LHCN-M2 (cell line): ENCODE measurements around the gene TMEM44. TPM values are rescaled to one million over a fixed set of nuclear protein-coding genes. Genes with fewer than 3 reads are reported as not detected.
A peak's percentile ranks its signal among the peaks of the same experiment; 100 is the strongest.
"Not testable (repeated sequence)": the region's sequence is repeated elsewhere in the genome, so short reads cannot be mapped to it uniquely, and the experiment has no call there.

ENCODE experiments used
- DNase-seq: peaks from one replicate; pipeline ENCODE4 v3.0.0-alpha.2; 2012; ENCODE audit warnings: low read depth
- total RNA-seq: library from RNA; depleted of rRNA; stranded (reverse); fragments of >200 nt; gene quantifications from 2 replicates; pipeline ENCODE4 v1.2.3, GENCODE V29; 2014; rRNA removed

The TMEM44 gene
- total RNA-seq, 1 experiment from 2014 or later, result 35.6 TPM

DNA sequence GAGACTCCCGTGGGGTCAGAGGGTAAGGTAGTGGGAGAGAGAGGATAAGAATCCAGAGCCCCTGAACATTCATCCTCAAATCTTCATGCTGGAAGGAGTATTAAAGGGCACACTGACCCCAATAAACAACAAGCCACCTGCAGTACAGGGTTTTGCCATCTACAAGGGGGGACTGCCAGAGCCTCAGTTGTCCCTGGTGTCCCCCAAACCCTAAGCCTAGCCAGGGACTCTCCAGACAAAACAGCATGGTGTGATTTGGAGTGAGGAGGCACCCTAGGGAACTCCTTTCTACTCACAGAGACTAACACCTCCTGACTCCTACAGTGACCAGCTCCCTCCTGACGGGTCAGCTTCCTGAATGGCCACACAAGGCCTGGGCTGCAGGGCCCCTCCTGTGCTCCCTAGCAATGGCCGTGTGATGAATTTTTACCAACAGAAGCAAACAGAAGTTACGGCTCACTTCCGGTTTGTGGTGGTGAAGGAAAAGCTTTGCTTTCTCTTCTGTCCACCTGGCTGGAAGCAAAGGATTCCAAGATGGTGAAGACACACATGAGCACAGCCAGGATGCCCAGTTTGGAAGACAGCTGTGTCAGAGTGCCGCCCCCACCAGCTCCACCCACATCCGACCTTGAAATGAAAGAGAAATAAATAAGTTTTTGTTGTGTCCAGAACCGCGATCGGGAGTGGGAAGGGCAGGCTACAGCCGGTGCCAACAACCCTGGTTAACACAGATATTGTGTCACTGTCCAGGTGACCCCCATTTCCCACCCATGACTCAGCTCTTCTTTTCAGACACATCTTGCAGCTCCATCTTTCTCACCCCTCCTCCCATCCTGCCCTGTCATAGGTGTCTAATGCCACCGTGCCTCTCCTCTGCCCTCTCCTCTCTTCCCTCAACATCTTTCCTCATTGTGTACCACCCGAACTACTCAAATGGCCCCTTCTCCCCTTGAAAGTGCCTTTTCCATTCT is 76.8 kb downstream of the TMEM44 start:
- peak; percentile 53 for DNase-seq

DNA sequence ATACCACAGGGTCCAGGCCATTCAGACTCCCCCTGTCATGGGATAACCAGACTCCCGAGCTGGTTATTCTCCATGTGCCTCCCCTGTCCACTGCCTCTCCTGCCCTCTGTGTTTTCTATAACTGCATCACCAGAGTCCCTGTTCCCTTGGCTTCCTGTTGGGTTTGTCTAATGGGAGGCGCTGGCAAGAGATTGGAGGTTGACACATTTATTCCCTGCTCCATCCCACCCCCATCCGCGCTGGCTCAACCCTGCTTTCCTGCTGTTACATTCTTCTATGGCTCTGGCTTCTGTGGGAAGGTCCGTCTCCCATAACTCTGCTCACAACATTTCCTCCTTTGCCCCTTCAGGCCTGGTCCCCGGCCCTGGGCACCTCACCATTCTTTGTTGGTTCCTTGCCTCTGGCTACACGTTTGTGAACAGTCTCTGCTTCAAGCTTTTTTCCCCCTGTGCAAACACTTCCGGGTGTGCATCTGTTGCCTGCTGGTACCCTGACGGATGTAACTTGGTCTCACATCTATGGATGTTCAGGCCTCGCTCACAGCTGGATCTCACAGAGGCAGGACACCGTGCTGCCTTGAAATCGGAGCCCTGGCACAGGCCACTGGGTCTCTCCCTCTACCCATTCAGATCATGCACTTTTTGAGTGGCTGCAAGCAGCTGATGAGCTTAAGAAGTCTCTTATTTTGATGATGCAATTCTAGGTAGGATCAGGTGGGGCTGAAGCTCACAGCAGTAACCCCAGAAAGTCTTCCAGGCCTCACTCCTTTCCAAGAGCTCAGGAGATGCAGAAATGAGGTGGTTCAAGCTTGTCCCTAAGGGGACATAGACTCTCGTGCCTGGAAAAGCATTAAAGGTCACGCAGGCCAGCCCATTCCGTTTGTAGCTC is 77.8 kb downstream of the TMEM44 start:
- no peak for DNase-seq

DNA sequence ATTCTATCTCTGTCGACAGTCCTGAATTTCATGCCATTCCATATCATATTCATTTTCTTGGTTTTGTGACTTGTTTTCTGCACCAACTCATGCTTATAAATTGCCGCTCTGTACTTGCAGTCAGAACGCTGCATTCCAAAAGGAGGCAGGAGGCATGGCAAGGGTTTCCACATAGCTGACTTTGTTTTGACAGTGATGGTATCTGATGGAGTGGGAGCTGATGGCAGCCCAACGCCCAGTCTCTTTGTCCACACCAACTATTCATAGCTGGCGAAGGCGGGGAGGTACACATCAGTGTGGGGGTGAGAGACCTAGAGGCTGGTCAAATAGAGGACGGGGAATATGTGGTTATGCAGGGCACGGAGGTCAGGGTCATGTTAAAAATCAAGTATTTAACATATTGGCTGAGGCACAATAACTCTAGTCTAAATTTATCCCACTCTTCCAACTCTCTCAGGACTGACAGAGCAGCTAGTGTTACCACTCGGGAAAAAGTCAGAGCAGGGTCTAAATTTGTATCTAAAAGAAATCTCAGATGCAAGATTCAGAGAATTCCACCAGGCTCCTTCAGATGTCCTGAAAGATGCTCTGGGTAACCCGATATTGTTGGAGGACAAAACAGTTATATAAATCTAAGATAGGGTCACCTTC is 78.6 kb downstream of the TMEM44 start:
- no peak for DNase-seq

DNA sequence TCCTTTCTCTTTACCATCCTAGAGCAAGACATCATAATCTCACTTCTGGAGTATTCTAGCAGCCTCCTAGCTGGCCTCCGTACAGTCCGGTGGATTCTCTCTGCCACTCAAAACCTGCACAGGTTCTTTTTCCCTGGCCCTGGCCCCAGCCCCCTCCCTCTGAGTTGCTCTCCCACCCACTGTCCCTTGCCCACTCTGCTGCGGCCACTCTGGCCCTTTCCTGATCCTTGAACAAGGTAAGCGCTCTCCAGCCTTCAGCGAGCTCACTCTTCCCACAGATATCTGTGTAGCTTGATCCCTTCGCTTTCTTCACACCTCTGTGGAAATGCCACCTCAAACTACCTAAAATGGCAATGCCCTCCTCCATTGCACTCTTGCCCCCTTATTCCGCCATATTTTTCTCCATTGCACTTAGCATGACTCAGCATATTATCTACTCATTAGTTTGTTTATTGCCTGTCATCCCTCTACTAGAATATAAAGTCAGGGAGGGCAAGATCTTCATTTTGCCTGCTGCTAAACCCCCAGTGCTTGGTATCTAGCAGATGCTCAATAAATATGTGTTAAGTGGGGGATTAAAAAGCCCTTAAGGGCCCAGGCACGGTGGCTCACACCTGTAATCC is 80.8 kb downstream of the TMEM44 start:
- no peak for DNase-seq

DNA sequence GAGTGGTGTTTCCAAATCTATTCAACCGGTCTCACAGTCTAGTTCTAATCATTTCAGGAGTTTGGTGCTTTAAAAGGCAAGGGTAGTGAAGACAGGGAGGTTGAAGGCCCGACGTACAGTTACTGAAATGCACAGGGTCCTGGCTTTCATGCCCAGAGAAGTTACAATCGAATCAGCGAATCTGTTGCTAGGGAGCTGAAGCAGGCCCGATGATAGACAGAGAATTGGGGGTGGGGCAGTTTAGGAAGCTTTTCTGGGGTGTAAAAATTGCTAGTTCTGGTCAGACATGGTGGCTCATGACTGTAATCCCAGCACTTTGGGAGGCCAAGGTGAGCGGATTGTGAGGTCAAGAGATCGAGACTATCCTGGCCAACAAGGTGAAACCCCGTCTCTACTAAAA is 83.4 kb downstream of the TMEM44 start:
- DNase-seq, result no peak

DNA sequence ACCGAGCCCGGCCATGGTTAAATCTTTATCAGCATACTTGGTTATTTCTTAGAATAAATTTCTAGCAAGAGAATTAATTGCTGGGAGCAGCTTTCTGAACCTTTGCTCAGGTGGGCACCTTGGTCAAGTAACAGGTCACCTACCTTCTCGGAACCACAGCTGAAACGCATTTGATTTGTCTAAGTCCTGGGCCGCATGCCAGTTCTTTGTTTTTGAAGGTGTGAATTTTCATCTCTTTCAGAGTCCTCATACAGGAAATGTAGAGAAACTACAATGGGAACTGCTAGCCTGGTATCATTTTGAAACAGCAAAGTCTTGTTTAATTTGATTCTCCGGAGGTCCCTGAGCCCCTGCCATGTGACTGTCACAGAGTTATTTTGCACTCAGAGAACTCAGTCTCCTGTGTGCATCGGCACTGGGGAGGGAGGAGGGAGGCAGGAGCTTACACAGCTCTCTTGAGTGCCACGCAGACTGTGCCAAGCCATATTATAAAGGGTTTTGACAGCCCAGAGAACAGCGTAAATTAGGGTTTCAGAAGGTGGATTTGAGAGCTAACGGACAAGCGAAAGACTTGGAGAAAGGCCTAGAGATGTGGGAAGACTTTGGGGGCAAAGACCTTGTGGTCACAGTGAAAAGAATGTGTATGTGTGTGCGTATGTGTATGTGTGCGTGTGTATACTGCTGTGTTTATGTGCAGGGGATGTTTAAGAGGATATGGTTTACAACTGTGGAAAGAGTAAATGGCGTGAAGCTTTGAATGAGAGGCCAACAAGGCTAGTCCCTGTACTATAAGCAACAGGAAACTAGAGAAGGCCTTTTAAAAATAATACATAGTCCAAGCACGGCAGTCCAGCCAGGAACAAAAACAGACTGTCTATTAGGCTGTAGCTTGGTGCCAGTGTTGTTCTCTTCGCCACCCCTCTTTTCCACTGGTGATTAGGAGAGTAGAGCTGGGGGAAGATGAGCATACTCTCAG is 84.6 kb downstream of the TMEM44 start:
- no peak for DNase-seq

DNA sequence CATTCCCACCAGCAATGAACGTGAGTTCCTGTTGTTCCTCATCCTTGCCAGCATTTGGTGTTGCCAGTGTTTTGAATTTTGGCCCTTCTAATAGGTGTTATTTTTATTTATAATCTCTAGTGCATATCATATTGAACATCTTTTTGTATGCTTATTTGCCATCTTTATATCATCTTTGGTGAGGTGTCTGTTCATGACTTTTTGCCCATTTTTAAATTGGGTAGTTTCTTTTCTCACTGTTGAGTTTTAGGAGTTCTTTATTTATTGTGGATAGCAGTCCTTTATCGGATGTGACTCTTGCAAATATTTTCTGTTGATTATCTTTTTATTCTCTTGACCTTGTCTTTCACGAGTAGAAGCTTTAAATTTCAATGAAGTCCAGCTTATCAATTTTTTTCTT is 86.2 kb downstream of the TMEM44 start:
- no peak for DNase-seq

DNA sequence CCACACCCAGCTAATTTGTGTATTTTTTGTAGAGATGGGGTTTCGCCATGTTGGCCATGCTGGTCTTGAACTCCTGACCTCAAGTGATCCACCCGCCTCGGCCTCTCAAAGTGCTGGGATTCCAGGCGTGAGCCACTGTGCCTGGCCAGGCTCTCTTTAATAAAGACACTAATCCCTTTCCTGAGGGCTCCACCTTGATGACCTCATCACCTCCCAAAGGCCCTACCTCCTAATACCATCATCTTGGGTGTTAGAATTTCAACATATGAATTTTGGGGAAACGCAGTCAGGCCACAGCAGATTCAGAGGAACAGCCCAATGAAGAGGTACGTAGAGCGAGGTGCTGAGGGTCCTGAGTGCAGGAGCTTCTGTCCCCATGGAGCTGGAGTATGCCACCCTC is 87.7 kb downstream of the TMEM44 start:
- DNase-seq, result not testable (repeated sequence)

DNA sequence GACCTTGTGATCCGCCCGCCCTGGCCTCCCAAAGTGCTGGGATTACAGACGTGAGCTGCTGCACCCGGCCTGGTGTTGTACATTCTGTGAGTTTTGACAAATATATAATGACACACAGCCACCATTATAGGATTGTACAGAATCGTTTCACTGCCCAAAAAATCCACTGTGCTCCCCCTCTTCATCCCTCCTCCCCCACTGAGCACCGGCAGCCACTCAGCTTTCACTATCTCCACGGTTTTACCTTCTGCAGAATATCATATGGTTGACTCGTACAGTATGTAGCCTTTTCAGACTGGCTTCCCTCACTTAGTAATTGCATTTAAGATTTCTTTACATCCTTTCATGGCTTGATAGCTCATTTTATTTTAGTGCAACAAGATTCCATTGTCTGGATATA is 89.7 kb downstream of the TMEM44 start:
- DNase-seq, result no peak

DNA sequence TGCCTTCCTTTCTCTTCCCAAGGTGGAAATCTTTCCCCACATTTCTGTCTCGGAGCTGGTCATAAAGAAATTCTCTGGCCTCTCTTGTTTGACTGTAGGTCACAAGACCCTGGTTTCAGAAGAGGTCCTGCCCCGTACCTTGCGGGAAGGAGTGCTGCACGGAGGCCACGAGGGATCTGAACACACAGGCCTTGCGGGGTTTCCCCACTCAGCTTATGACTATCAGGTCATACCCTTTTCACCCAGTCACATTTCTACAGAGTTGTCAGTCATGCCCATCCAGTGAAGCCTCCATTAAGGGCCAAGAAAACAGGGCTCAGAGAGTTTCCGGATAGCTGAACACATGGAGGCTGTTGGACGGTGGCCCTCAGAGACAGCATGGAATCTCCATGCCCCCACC is 91.7 kb downstream of the TMEM44 start:
- DNase-seq, result no peak

DNA sequence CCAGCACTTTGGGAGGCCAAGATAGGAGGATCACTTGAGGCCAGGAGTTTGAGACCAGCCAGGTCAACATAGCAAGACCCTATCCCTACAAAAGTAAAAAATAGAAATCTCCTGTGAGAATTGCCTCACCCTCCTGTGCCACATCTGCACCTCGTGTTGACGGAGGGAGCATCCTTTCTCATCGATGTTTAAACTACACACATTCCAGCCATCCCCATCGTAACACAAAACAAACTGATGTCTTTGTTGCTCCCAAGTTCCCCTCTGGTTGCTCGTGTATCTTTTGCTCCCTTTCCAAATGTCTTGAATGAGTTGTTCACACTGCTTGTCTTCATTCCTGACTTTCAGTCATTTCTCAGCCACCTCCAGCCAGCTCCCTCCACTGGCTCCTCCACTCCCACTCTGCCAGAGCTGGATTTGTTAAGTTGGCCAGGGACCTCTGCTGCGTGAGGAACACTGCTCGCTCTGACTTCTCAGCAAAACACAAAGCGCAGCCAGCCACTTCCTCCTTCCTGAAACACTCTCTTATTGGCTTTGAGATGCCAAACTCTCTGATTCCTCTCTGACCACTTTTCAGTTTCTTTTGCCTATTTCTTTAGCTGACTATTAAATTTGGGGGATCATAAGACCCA is 92.8 kb downstream of the TMEM44 start:
- no peak for DNase-seq

DNA sequence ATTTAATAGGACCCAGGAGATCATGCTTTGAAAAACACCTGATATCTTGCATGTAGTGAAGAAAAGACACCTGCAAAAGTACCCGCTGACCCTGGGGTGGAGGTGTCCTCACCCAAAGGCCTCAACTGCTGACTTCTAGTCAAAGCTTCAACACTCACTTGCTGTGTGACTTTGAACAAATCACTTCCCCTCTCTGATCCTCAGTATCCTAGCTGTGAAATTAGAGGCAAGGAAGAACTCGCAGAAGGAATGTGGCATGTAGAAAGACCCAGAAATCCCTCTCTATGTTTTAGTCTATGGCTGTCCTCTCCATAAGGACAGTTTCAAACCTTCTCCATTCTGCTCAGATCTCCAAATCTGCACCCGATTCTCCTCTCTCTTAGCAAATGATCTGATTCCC is 93.7 kb downstream of the TMEM44 start:
- DNase-seq, result no peak

DNA sequence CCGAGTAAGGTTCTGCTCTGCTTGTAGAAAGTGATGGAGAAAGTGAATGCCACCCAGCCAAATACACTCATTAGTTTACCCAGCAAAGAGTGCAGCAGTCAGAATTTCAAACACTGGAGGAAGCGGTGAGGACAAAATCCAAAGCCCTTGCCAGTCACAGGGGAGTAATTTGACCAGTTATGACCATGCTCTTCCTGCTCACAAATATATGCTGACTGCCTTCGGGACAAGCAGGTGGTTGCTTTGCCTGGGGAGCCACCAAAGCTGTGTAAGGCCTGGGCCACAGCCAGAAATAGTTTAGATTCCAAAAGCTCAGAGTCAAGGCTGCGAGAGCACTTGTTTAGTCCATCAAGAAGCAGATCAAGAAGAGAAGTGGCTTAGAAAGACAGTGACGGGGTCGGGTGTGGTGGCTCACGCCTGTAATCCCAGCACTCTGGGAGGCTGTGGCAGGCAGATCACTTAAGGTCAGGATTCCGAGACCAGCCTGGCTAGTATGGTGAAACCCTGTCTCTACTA is 95.4 kb downstream of the TMEM44 start:
- peak; percentile 95 for DNase-seq

Other genes starting within 250 kb of the TMEM44 start
- gene GP5, start 234.2 kb downstream of the TMEM44 start, total RNA-seq, result 0.06 TPM in 2 replicates
- 169 and 175 TPM in 2 replicates for gene ATP13A3, start 146.4 kb downstream of the TMEM44 start, total RNA-seq
- gene LSG1, start 38.8 kb upstream of the TMEM44 start, total RNA-seq, result 39.4 and 41.6 TPM in 2 replicates
- gene FAM43A, start 52.5 kb upstream of the TMEM44 start, total RNA-seq, result 1.3 and 1.8 TPM in 2 replicates